CD4-positive, alpha-beta T cell treated with Interleukin-4 for 1 hour (primary cell): ENCODE data around the gene COL6A1.
"Not testable (repeated sequence)": the region's sequence is repeated elsewhere in the genome, so short reads cannot be mapped to it uniquely, and the experiment has no call there.

Experiments used
- DNase-seq, 2 donors: peaks; one replicate each; pipeline ENCODE4 v3.0.0-alpha.2; 2020 to 2022

Gene COL6A1

GRCh38 chr21:45945066-45945867 lies 36.3 kb upstream of the COL6A1 start:
- DNase-seq, result no peak

GRCh38 chr21:45945868-45946210 lies 35.7 kb upstream of the COL6A1 start:
- no peak for DNase-seq

GRCh38 chr21:45947296-45947695 lies 34.3 kb upstream of the COL6A1 start:
- DNase-seq, result no peak

- no peak for DNase-seq
These were observed 33.8 kb upstream of the COL6A1 start for GRCh38 chr21:45947716-45948255.

GRCh38 chr21:45948576-45949141 lies 32.9 kb upstream of the COL6A1 start:
- no peak for DNase-seq

- DNase-seq, result no peak
These were observed 31.4 kb upstream of the COL6A1 start for GRCh38 chr21:45949928-45950739.

- no peak for DNase-seq
These were observed 30.6 kb upstream of the COL6A1 start for GRCh38 chr21:45950740-45951515.

- no peak for DNase-seq
These were observed 29.9 kb upstream of the COL6A1 start for GRCh38 chr21:45951676-45952075.

GRCh38 chr21:45952527-45952926 lies 29.0 kb upstream of the COL6A1 start:
- not testable (repeated sequence) for DNase-seq

- no peak for DNase-seq
These were observed 28.6 kb upstream of the COL6A1 start for GRCh38 chr21:45952974-45953373.

- DNase-seq, result no peak
These were observed 27.3 kb upstream of the COL6A1 start for GRCh38 chr21:45954261-45954660.

GRCh38 chr21:45954921-45955320 lies 26.6 kb upstream of the COL6A1 start:
- DNase-seq, result no peak

GRCh38 chr21:45957551-45957950 lies 24.0 kb upstream of the COL6A1 start:
- DNase-seq, result no peak

GRCh38 chr21:45957981-45958600 lies 23.5 kb upstream of the COL6A1 start:
- no peak for DNase-seq

- no peak for DNase-seq
These were observed 22.4 kb upstream of the COL6A1 start for GRCh38 chr21:45959182-45959581.

GRCh38 chr21:45959779-45960390 lies 21.7 kb upstream of the COL6A1 start:
- no peak for DNase-seq

- not testable (repeated sequence) for DNase-seq
These were observed 20.2 kb upstream of the COL6A1 start for GRCh38 chr21:45961408-45961807.

GRCh38 chr21:45962531-45963231 lies 18.9 kb upstream of the COL6A1 start:
- no peak for DNase-seq

- no peak for DNase-seq
These were observed 18.4 kb upstream of the COL6A1 start for GRCh38 chr21:45963232-45963570.

GRCh38 chr21:45964649-45965048 lies 16.9 kb upstream of the COL6A1 start:
- DNase-seq, result no peak

GRCh38 chr21:45965084-45965809 lies 16.3 kb upstream of the COL6A1 start:
- DNase-seq, result no peak
